ENCODE results near the gene JMJD1C.

The JMJD1C gene

GRCh38 chr10:63206576-63206975 lies 259.2 kb downstream of the JMJD1C start:
- no peak for DNase-seq

DNA sequence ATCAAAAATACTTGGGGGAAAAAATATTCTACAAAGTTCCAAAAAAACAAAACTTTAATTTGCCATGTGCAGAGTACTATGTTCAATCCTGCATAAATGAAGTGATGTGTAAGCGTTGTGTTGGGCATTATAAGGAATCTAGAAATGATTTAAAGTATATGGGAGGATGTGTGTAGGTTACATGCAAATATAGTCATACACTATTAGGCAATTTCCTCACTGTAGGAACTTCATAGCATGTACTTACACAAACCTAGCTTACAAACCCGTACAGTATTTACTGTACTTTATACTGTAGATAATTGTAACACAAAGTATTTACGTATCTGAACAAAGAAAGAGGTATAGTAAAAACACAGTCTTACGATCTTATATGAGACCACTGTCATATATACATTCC lies 260.4 kb downstream of the JMJD1C start:
- no peak for DNase-seq

DNA sequence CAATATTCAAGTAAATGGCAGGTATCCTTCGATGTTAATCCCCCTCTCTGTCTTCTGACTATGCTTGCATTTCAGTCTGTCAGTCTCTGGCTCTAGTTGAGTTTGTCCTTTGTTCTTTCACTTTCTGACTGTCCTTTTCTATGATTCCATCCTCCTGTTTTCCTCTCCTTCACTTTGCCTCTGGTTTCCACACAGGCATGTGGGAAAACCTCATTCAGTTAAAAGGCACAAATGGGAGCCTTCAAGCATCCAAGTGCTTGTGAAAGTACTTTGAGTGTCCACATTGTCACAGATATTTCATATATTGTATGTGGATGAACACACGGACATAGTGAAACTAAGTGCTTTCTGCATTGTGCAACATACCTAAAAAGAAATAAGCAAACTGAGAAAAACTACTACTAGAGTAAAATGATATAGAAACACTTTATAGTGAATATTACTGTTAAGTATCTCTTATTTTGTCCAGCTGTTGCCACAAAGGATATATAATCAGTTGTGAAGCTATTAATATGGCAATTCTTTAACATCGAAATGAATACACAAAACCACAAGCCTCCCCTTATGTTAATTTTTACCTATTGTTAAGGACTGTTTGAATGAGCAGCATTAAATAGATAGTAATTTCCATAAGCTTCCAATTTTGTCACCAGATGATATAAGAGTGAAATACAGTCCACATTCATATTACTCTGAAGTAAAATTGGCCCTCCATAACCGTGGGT lies 260.9 kb downstream of the JMJD1C start:
- DNase-seq, result no peak

- DNase-seq, result no peak
These were observed 264.7 kb downstream of the JMJD1C start for GRCh38 chr10:63201118-63201517.

DNA sequence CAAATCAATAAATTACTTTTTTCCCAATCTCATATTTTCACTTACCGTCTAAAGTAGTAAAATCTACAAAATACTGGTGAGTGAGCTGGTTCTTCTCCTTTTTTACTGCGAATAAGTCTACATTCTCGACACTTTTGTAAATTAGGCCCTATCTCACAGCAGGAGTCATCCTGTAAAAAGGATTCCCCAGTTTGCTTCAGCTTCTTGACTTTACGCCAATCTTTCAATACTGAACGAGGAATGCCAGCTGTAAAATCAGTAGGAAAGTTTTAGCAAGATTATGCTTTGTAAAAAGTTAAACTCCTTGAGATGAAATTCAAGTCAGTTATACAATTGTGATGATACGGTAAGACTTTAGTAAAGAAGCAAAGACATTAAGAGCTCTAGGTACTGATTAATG lies 265.3 kb downstream of the JMJD1C start:
- DNase-seq, result no peak

DNA sequence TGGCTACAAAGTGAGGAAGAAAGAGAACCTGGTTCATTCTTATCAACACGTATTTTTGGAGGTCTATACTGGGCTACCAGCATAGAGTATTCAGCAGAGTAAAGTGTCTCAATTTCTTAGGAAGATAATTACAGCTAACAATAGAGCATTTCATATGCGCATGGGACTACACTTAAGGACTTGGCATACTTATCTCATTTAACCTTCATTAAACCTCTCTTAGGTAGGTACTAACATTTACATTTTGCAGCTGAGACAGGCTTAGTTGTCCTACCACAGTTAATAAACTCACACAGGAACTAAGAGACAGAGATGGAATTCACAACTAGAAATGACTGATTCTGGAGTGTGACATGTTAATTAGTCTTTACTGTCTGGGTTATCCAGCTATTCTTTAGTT lies 266.1 kb downstream of the JMJD1C start:
- DNase-seq, result no peak

DNA sequence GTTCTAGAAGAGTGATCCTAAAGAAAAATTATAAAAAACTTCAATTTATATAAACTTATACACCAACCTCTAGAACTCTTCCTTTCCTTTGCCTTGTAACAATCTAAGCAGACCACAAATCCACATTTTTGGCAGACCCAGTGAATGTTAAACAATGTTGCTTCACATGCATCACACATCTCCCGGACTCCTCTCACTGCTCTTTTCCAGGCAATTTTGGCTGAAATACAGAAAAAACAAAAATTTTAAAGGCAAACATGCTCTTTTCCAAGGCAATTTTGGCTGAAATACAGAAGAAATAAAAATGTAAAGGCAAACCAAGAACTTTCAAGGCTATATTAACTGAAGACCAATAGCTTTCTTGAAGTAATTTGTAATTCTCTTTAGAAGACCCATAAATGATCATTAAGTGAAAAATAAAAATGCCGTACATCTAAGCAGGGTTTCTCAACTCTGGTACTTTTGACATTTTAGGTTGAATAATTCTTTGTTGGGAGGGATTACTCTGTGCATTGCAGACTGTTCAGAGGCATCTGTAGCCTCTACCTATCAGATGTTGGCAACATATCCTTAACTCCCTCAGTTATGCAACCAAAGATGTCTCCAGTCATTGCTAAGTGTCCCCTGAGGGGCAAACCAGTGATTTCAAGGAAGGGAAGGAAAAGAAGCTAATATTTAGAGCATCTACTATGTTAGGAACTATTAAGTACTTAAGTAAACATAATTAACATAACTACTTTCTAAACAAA lies 268.3 kb downstream of the JMJD1C start:
- DNase-seq, result no peak

DNA sequence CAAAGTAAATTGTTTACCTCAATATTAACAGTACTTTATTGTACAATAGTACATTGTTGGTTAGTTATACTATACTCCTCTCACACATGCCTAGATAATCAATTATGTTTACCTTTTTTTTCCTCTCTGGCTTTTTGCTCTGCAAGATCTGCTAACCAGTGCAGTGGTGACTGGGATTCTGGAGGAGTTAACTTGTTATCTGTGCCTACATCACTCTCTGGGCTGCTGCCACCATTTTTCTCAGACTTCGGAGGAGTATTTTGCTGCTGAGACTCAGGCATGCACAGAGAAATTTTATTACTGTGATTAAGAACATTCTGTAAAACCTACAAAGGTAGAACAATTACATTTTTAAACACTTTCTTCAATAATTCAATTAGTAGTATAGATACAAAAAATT lies 273.0 kb downstream of the JMJD1C start:
- no peak for DNase-seq

DNA sequence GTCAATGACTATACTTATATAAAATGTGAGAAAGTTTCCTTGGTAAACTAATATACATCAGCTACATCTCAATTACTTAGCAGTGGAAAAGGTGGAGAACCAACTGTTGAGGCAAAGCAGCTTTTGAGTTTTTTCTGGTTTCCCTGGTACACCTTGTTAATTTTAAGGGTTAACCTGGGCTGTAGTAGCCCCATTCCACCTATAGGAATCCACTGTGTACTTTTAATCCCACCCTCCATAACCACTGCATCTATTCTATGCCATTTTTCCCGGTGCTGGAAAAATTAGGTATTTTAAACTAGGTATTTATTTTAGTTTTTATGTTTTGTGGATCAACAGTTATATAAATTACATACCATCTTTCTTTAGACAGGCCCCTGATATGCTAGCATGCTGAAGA lies 290.2 kb downstream of the JMJD1C start:
- no peak for DNase-seq

- DNase-seq, result no peak
These were observed 292.1 kb downstream of the JMJD1C start for GRCh38 chr10:63173468-63174232.

DNA sequence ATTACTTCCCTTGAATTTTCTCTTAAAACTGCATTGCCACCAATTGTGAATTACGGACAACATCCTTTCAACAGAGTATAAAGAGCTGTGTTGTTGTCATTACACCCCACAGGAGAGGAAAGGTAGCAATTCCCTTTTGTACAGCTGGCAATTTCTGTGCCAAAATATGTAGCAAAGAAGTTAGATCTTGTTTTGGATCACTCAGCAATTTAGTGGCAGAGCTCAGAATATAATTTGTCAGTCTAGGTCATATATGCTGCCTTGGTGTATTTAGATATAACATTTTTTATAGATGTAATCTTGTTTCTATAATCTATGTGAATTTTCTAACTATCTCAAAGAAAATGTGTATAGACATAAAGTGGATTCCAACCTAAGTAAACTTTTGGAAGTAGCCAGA lies 293.9 kb downstream of the JMJD1C start:
- no peak for DNase-seq

- no peak for DNase-seq
These were observed 294.4 kb downstream of the JMJD1C start for GRCh38 chr10:63171255-63171855.

GRCh38 chr10:63169624-63170023 lies 296.2 kb downstream of the JMJD1C start:
- no peak for DNase-seq

GRCh38 chr10:63168821-63169462 lies 296.8 kb downstream of the JMJD1C start:
- DNase-seq, result no peak

GRCh38 chr10:63166742-63167258 lies 299.0 kb downstream of the JMJD1C start:
- DNase-seq, result no peak

DNA sequence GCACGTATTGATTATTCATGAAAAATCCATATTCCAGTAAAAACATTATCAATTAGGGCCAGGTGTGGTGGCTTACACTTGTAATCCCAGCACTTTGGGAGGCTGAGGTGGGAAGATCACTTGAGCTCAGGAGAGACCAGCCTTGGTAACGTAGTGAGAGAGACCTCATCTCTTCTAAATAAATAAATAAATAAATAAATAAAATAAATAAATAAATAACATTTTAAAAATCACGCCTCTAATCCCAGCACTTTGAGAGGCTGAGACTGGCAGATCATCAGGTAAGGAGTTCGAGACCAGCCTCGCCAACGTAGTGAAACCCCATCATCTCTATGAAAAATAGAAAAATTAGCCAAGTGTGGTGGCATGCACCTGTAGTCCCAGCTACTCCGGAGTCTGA lies 300.5 kb downstream of the JMJD1C start:
- DNase-seq, result no peak

DNA sequence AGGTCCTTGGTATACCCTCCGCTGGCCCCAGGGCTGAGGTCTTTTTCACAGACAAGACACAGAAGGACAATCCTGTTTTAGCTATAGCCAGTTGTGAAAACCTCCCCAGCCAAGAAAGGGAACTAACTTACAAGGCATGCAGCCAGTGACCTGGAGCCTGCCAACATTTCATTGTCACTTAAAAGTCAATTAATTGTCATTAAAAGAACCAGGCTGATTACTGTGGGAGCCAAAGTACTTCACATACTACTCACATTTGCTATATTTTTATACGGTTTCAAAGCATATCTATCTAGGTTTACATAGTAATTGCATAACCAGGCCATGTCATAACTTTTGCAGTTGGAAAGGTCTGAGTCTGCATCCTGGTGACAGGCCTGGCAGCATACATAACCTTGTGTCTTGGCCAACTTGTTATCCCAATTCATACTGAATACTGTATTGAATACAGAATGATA lies 301.6 kb downstream of the JMJD1C start:
- DNase-seq, result no peak

GRCh38 chr10:63161592-63161991 lies 304.2 kb downstream of the JMJD1C start:
- DNase-seq, result no peak

- peak; percentile 19 to 45 for DNase-seq
These were observed 307.7 kb downstream of the JMJD1C start for GRCh38 chr10:63157845-63158624.

DNA sequence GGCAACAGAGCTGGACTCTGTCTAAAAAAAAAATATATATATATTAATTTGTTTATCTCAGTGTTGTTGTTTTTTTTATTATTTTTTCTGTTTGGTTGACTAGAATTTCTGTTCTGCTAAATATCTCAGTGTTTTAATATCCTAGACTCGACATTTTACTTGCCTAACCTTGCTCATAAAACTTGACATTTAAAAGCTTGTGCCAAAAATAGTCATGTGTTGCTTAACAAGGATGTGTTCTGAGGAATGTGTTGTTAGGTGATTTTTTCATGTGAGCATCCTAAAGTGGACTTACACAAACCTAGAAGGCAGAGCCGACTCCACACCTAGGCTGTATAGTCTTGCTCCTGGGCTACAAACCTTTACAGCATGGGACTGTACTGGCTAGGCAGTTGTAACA lies 309.5 kb downstream of the JMJD1C start:
- no peak for DNase-seq

DNA sequence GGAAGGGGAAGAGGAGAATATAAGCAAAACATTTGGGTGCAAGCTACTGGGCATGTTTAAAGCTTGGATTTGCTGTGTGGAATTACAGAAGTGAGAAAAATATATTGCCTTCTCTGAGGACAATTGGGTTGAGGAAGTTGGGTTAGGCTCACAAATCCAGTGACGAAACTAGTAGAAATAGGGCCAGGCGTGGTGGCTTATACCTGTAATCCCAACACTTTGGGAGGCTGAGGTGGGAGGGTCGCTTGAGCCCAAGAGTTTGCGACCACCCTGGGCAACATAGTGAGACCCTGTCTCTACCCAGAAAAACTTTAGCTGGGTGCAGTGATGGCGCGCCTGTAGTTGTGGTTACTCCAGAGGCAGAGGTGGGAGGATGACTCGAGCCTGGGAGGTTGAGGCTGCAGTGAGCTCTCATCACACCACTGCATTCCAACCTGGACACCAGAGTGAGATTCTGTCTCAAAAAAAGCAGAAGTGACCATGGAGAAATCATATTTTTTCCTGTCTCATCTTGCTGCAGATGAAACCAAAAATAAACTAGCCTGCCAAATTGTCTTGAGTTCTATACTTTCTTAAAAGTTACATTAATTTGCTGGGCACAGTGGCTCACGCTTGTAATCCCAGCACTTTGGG lies 310.3 kb downstream of the JMJD1C start:
- DNase-seq, result no peak
